MG63 (cell line): ENCODE measurements around the gene PEF1. TPM values are rescaled to one million over a fixed set of nuclear protein-coding genes. Genes with fewer than 3 reads are reported as not detected.
A peak's percentile ranks its signal among the peaks of the same experiment; 100 is the strongest.

ENCODE experiments used
- DNase-seq: peaks from one replicate; pipeline ENCODE4 v3.0.0-alpha.2; 2020
- H3K27me3 ChIP-seq: fragments of 250-450 bp; sonication (Bioruptor Pico); 2 replicates; pipeline ENCODE4 v1.5.1; 2020; ENCODE audit warnings: mild to moderate bottlenecking, moderate library complexity
- H3K36me3 ChIP-seq: fragments of 250-450 bp; sonication (Bioruptor Pico); 2 replicates; pipeline ENCODE4 v1.5.1; 2020; ENCODE audit warnings: mild to moderate bottlenecking, moderate library complexity
- H3K4me3 ChIP-seq: fragments of 250-450 bp; sonication (Bioruptor Pico); 2 replicates; pipeline ENCODE4 v1.5.1; 2020; ENCODE audit warnings: mild to moderate bottlenecking, moderate library complexity
- H3K9me3 ChIP-seq: fragments of 250-450 bp; sonication (Bioruptor Pico); 2 replicates; pipeline ENCODE4 v1.5.1; 2020; ENCODE audit warnings: mild to moderate bottlenecking, moderate library complexity
- total RNA-seq: library from RNA; depleted of rRNA; stranded (reverse); fragments of >200 nt; shearing (Covaris generic); gene quantifications from 2 replicates; pipeline ENCODE4 v1.2.3, GENCODE V29; 2014; ENCODE audit warnings: low replicate concordance

Gene PEF1
- total RNA-seq, 1 experiment from 2014 or later = 96.9 TPM

GRCh38 chr1:31675756-31676155, 31.1 kb upstream of the PEF1 start:
- DNase-seq = no peak
- Histone ChIP-seq H3K36me3 (peaks cover 50% of the 10 kb centered on the region), H3K9me3 (no peaks in the 10 kb centered on the region), H3K4me3 (no peak overlapping the region), H3K27me3 (no peaks in the 10 kb centered on the region)

GRCh38 chr1:31675161-31675560, 30.5 kb upstream of the PEF1 start:
- H3K27me3 ChIP-seq = no peaks in the 10 kb centered on the region
- no peak for DNase-seq
- no peak overlapping the region for H3K4me3 ChIP-seq
- no peaks in the 10 kb centered on the region for H3K9me3 ChIP-seq
- peaks cover 46% of the 10 kb centered on the region for H3K36me3 ChIP-seq

GRCh38 chr1:31674626-31675025, 29.9 kb upstream of the PEF1 start:
- Histone ChIP-seq H3K36me3 (peaks cover 43% of the 10 kb centered on the region), H3K9me3 (no peaks in the 10 kb centered on the region), H3K27me3 (no peaks in the 10 kb centered on the region), H3K4me3 (no peak overlapping the region)
- DNase-seq = no peak

- Histone ChIP-seq H3K4me3 (no peak overlapping the region), H3K27me3 (no peaks in the 10 kb centered on the region), H3K36me3 (peaks cover 39% of the 10 kb centered on the region), H3K9me3 (no peaks in the 10 kb centered on the region)
- DNase-seq = no peak
Observed at GRCh38 chr1:31673433-31673832, 28.8 kb upstream of the PEF1 start.

- H3K36me3 ChIP-seq = peaks cover 39% of the 10 kb centered on the region
- H3K9me3 ChIP-seq = no peaks in the 10 kb centered on the region
- H3K4me3 ChIP-seq = no peak overlapping the region
- no peaks in the 10 kb centered on the region for H3K27me3 ChIP-seq
- DNase-seq = no peak
Observed at GRCh38 chr1:31672986-31673385, 28.3 kb upstream of the PEF1 start.

GRCh38 chr1:31671561-31672201, 27.0 kb upstream of the PEF1 start:
- H3K9me3 ChIP-seq = no peaks in the 10 kb centered on the region
- no peak for DNase-seq
- peaks cover 38% of the 10 kb centered on the region for H3K36me3 ChIP-seq
- no peak overlapping the region for H3K4me3 ChIP-seq
- no peaks in the 10 kb centered on the region for H3K27me3 ChIP-seq

- no peak for DNase-seq
- no peaks in the 10 kb centered on the region for H3K9me3 ChIP-seq
- no peaks in the 10 kb centered on the region for H3K27me3 ChIP-seq
- H3K4me3 ChIP-seq = no peak overlapping the region
- peaks cover 39% of the 10 kb centered on the region for H3K36me3 ChIP-seq
Observed at GRCh38 chr1:31671147-31671546, 26.5 kb upstream of the PEF1 start.

- no peak for DNase-seq
- Histone ChIP-seq H3K4me3 (no peak overlapping the region), H3K9me3 (no peaks in the 10 kb centered on the region), H3K36me3 (peaks cover 38% of the 10 kb centered on the region), H3K27me3 (no peaks in the 10 kb centered on the region)
Observed at GRCh38 chr1:31670593-31670964, 25.9 kb upstream of the PEF1 start.

- Histone ChIP-seq H3K9me3 (no peaks in the 10 kb centered on the region), H3K27me3 (no peaks in the 10 kb centered on the region), H3K4me3 (no peak overlapping the region), H3K36me3 (peaks cover 37% of the 10 kb centered on the region)
- DNase-seq = peak; percentile 56
Observed at GRCh38 chr1:31669786-31670592, 25.3 kb upstream of the PEF1 start.

- no peak for DNase-seq
- H3K4me3 ChIP-seq = no peak overlapping the region
- no peaks in the 10 kb centered on the region for H3K9me3 ChIP-seq
- no peaks in the 10 kb centered on the region for H3K27me3 ChIP-seq
- H3K36me3 ChIP-seq = peaks cover 37% of the 10 kb centered on the region
Observed at GRCh38 chr1:31669433-31669785, 24.7 kb upstream of the PEF1 start.

GRCh38 chr1:31668303-31668883, 23.7 kb upstream of the PEF1 start:
- H3K27me3 ChIP-seq = no peaks in the 10 kb centered on the region
- H3K9me3 ChIP-seq = no peaks in the 10 kb centered on the region
- peaks cover 36% of the 10 kb centered on the region for H3K36me3 ChIP-seq
- no peak overlapping the region for H3K4me3 ChIP-seq
- no peak for DNase-seq

GRCh38 chr1:31667065-31667785, 22.5 kb upstream of the PEF1 start:
- Histone ChIP-seq H3K27me3 (no peaks in the 10 kb centered on the region), H3K4me3 (no peak overlapping the region), H3K9me3 (no peaks in the 10 kb centered on the region), H3K36me3 (peaks cover 40% of the 10 kb centered on the region)
- DNase-seq = no peak

GRCh38 chr1:31666263-31666963, 21.7 kb upstream of the PEF1 start:
- DNase-seq = no peak
- H3K36me3 ChIP-seq = peaks cover 37% of the 10 kb centered on the region
- H3K4me3 ChIP-seq = no peak overlapping the region
- H3K9me3 ChIP-seq = no peaks in the 10 kb centered on the region
- H3K27me3 ChIP-seq = no peaks in the 10 kb centered on the region

- Histone ChIP-seq H3K9me3 (no peaks in the 10 kb centered on the region), H3K4me3 (no peak overlapping the region), H3K27me3 (no peaks in the 10 kb centered on the region), H3K36me3 (peaks cover 34% of the 10 kb centered on the region)
- no peak for DNase-seq
Observed at GRCh38 chr1:31665234-31665878, 20.7 kb upstream of the PEF1 start.

- Histone ChIP-seq H3K36me3 (peaks cover 32% of the 10 kb centered on the region), H3K4me3 (no peak overlapping the region), H3K27me3 (no peaks in the 10 kb centered on the region), H3K9me3 (no peaks in the 10 kb centered on the region)
- no peak for DNase-seq
Observed at GRCh38 chr1:31664528-31664927, 19.9 kb upstream of the PEF1 start.
